Progenitor cell of endocrine pancreas (in vitro differentiated cells): Measurements from ENCODE around the gene SALL2. TPM values are rescaled to one million over a fixed set of nuclear protein-coding genes. Genes with fewer than 3 reads are reported as not detected.

Experiments used
- DNase-seq: peaks from one replicate; pipeline ENCODE4 v3.0.0; 2021; ENCODE audit warnings: low spot score; ENCODE audit not compliant: unreplicated experiment
- H3K27ac Mint-ChIP-seq: 2 replicates; pipeline ENCODE4 v1.8.0; 2021; ENCODE audit warnings: mild to moderate bottlenecking, moderate library complexity, mixed read lengths
- H3K27me3 Mint-ChIP-seq: 2 replicates; pipeline ENCODE4 v1.8.0; 2021; ENCODE audit warnings: mixed read lengths
- H3K36me3 Mint-ChIP-seq: 2 replicates; pipeline ENCODE4 v1.8.0; 2022; ENCODE audit warnings: mixed read lengths; ENCODE audit not compliant: insufficient read depth
- H3K4me1 Mint-ChIP-seq: 2 replicates; pipeline ENCODE4 v1.8.0; 2021; ENCODE audit warnings: low read depth, mixed read lengths
- H3K4me3 Mint-ChIP-seq: 2 replicates; pipeline ENCODE4 v1.8.0; 2021; ENCODE audit warnings: low read depth, mild to moderate bottlenecking, moderate library complexity, mixed read lengths
- H3K9me3 Mint-ChIP-seq: 2 replicates; pipeline ENCODE4 v1.8.0; 2021; ENCODE audit warnings: low read depth, mixed read lengths
- long read RNA-seq: library from polyadenylated mRNA; unstranded; transcript quantifications from one replicate; pipeline ENCODE4 v2.0.0, GENCODE V29; 2020
- total RNA-seq: library from RNA; stranded (reverse); gene quantifications from 2 replicates; pipeline ENCODE4 v1.2.1, GENCODE V29; 2021
- TF ChIP-seq, protein P1 (sequence below): fragments of 200-600 bp; sonication (generic); IDR thresholded peaks from one replicate; pipeline ENCODE4 v1.5.0; 2021; ENCODE audit warnings: antibody characterized with exemption, mild to moderate bottlenecking; ENCODE audit not compliant: unreplicated experiment

Gene SALL2
- total RNA-seq, result 83.5 and 89.2 TPM in 2 replicates
- long read RNA-seq, partial matches to known transcripts, result 3 of 50 reads
- long read RNA-seq, other reads (novel, unspliced or antisense), result 46 of 50 reads

DNA sequence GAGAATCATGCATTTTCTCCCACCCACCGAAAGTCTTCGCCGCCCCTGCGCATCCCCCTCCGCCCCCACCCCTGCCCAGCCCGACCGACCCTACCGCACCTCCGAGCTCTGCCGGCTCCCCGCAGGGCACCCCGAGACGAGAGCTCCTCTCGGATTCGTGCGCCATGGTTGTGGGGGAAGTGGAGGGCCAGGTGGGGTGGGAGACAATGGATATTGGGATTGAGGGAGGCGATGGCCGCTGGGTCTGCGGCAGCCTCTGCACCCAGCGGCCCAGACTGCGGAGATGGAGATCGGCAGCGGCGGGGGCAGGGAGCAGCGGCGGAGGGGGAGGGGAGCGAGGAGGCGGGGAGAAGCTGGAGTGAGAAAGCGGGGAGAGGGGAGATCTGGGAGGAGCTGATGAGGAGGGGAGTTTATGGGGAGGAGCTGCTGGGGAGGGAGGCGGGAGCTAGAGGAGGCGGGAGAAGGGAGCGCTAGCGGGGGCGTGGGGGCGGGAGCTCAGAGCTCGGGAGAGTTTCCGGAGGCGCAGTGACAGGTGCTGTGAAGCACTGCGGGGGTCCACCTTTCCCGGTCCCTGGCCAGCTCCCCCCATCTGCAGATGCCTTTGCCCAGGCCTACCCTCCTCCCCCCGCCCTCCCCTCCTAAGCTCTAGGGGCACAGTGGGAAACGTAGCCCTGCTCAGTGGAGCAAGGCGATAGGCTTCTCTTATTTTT lies at the start of gene SALL2:
TSS of gene SALL2 (minus strand) at position 385 of the 710 bp plus-strand sequence. CDS start at position 166, 219 bp downstream.
- H3K4me1 Mint-ChIP-seq, result peaks cover 48% of the 10 kb centered on the region

DNA sequence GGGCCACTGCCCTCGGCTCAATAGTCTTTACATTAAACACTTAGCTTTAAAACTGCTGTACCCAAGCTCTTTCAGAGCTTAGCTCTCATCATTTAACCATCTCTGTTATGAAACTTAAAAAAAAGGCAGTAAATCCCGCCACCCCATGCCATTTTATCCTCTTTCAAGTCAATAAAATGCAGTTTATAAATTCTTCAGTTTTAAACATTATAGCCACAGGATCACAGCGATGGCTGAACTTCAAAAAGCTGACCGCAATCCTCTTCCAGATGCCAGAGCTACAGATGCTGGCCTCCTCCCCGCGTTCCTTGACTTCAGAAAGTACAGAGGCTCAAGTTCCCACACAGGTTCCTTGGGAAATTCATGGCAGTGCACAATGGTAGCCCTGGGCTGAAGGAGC lies 49.5 kb upstream of the SALL2 start:
- Mint-ChIP-seq H3K4me3 (no peak overlapping the region), H3K9me3 (peaks cover 7% of the 10 kb centered on the region), H3K36me3 (no peaks in the 10 kb centered on the region), H3K27ac (no peak overlapping the region), H3K27me3 (no peaks in the 10 kb centered on the region), H3K4me1 (no peaks in the 10 kb centered on the region)
- DNase-seq, result no peak
- TF ChIP-seq, protein P1, sequence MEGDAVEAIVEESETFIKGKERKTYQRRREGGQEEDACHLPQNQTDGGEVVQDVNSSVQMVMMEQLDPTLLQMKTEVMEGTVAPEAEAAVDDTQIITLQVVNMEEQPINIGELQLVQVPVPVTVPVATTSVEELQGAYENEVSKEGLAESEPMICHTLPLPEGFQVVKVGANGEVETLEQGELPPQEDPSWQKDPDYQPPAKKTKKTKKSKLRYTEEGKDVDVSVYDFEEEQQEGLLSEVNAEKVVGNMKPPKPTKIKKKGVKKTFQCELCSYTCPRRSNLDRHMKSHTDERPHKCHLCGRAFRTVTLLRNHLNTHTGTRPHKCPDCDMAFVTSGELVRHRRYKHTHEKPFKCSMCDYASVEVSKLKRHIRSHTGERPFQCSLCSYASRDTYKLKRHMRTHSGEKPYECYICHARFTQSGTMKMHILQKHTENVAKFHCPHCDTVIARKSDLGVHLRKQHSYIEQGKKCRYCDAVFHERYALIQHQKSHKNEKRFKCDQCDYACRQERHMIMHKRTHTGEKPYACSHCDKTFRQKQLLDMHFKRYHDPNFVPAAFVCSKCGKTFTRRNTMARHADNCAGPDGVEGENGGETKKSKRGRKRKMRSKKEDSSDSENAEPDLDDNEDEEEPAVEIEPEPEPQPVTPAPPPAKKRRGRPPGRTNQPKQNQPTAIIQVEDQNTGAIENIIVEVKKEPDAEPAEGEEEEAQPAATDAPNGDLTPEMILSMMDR, result no peak

More for the DNA sequence above, at the start of gene SALL2:
- TF ChIP-seq, protein P1, result no peak
- Mint-ChIP-seq H3K9me3 (no peaks in the 10 kb centered on the region), H3K4me3 (peak within 1 kb of the TSS; percentile 83), H3K27ac (peak within 1 kb of the TSS; percentile 99), H3K36me3 (peaks cover 22% of the 10 kb centered on the region), H3K27me3 (no peaks in the 10 kb centered on the region)
- DNase-seq, result peak; percentile 71

DNA sequence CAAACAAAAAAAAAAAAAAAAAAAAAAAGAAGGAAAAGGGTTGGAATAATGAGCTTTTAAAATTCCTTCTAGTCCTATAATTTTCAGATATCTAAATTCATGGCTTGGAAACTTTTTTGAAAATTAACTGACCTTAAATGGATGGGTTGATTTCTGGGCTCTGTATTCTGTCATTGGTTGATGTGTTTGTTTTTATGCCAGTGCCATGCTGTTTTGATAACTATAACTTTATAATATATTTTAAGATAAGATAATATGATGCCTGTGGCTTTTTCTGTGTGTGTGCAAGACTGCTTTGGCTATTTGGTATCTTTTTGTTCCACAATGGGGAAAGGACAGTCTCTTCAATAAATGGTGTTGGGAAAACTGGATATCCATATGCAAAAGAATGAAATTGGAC lies 46.5 kb upstream of the SALL2 start:
- Mint-ChIP-seq H3K9me3 (peaks cover 7% of the 10 kb centered on the region), H3K4me1 (peaks cover 1% of the 10 kb centered on the region), H3K4me3 (no peak overlapping the region), H3K36me3 (no peaks in the 10 kb centered on the region), H3K27ac (no peak overlapping the region), H3K27me3 (no peaks in the 10 kb centered on the region)
- no peak for DNase-seq
- TF ChIP-seq, protein P1, result no peak

DNA sequence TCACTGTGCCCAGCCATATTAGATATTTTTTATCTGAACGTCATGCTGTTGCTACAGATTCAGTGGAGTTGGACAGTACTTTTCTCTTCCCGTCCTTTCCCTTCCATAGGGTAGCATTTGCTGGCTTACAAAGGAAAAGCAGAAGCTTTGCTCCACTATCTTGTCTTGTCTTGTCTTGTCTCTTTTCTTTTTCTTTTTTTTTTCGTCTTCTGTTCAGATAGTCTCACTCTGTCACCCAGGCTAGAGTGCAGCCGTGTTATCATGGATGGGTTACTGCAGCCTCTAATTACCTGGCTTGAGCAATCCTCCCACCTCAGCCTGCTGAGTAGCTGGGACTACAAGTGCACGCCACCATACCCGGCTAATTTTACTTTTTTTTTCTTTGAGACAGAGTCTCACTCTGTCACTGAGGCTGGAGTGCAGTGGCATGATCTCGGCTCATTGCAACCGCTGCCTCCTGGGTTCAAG lies 32.6 kb upstream of the SALL2 start:
- no peaks in the 10 kb centered on the region for H3K36me3 Mint-ChIP-seq
- TF ChIP-seq, protein P1, result no peak
- DNase-seq, result no peak
- no peaks in the 10 kb centered on the region for H3K9me3 Mint-ChIP-seq
- H3K4me3 Mint-ChIP-seq, result no peak overlapping the region
- H3K27ac Mint-ChIP-seq, result peak overlapping the region; percentile 92
- peaks cover 18% of the 10 kb centered on the region for H3K4me1 Mint-ChIP-seq
- no peaks in the 10 kb centered on the region for H3K27me3 Mint-ChIP-seq

DNA sequence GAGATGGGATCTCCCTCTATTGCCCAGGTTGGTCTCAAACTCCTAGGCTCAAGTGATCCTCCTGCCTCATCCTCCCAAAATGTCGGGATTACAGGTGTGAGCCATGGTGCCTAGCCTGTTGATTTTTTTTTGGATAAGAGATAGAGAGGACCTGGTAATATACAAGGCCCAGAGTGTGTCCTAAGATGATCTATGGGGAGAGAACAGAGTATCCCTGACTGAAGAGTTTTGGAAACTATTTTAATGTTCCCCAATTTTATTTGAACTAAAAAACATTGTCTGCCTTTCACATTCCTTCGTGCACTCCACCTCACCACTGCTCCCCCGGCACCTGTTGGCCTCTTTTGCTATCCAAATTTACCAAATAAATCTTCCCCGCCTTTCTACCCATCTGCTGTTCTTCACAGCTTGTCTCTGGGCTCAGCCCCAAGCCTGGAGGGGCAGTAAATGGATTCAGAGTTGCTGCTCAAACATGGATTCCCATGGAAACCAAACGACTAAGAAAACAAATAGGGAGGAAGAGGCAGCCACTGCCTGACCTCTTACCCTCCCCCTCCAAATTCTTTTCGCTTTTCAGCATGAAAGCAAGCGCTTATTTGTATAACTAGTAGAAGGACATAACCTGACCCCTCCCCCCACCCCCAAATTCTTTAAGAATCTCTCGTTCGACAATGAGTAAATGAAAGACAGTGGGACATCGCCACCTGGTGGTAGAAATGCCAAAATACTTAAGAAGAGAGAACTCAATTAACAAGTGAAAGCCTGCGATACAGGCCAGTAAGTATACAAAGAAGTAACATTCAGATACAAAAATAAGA lies 31.1 kb upstream of the SALL2 start:
- no peaks in the 10 kb centered on the region for H3K36me3 Mint-ChIP-seq
- TF ChIP-seq, protein P1, result peak; percentile 76
- peaks cover 18% of the 10 kb centered on the region for H3K4me1 Mint-ChIP-seq
- no peaks in the 10 kb centered on the region for H3K9me3 Mint-ChIP-seq
- peak overlapping the region; percentile 51 for H3K4me3 Mint-ChIP-seq
- DNase-seq, result peak; percentile 77
- peak overlapping the region; percentile 94 for H3K27ac Mint-ChIP-seq
- H3K27me3 Mint-ChIP-seq, result no peaks in the 10 kb centered on the region
